ENCODE results near the gene ITPKB.
"Not testable (repeated sequence)": the region's sequence is repeated elsewhere in the genome, so short reads cannot be mapped to it uniquely, and the experiment has no call there.

ITPKB gene

GRCh38 chr1:226725897-226726267 is 13.2 kb downstream of the ITPKB start:
- H3K36me3 Mint-ChIP-seq = peaks cover 68% of the 10 kb centered on the region
- peak overlapping the region; percentile 86 for H3K27ac Mint-ChIP-seq
- H3K4me1 Mint-ChIP-seq = peaks cover 82% of the 10 kb centered on the region
- no peaks in the 10 kb centered on the region for H3K9me3 Mint-ChIP-seq
- H3K27me3 Mint-ChIP-seq = no peaks in the 10 kb centered on the region
- H3K4me3 Mint-ChIP-seq = no peak overlapping the region
- ATAC-seq = no peak

GRCh38 chr1:226723657-226724532 is 15.2 kb downstream of the ITPKB start:
- ATAC-seq = no peak
- Mint-ChIP-seq H3K27ac (peak overlapping the region; percentile 86), H3K36me3 (peaks cover 61% of the 10 kb centered on the region), H3K4me1 (peaks cover 77% of the 10 kb centered on the region), H3K4me3 (no peak overlapping the region), H3K27me3 (no peaks in the 10 kb centered on the region), H3K9me3 (no peaks in the 10 kb centered on the region)

GRCh38 chr1:226722901-226723656 is 16.0 kb downstream of the ITPKB start:
- peaks cover 53% of the 10 kb centered on the region for H3K36me3 Mint-ChIP-seq
- H3K4me1 Mint-ChIP-seq = peaks cover 69% of the 10 kb centered on the region

GRCh38 chr1:226722240-226722900 is 16.7 kb downstream of the ITPKB start:
- peaks cover 67% of the 10 kb centered on the region for H3K4me1 Mint-ChIP-seq
- H3K9me3 Mint-ChIP-seq = no peaks in the 10 kb centered on the region
- peaks cover 48% of the 10 kb centered on the region for H3K36me3 Mint-ChIP-seq
- peak overlapping the region; percentile 22 for H3K27ac Mint-ChIP-seq
- ATAC-seq = no peak
- H3K27me3 Mint-ChIP-seq = no peaks in the 10 kb centered on the region
- H3K4me3 Mint-ChIP-seq = no peak overlapping the region

More at GRCh38 chr1:226722901-226723656, 16.0 kb downstream of the ITPKB start:
- no peaks in the 10 kb centered on the region for H3K27me3 Mint-ChIP-seq
- H3K9me3 Mint-ChIP-seq = no peaks in the 10 kb centered on the region
- no peak for ATAC-seq
- H3K4me3 Mint-ChIP-seq = no peak overlapping the region
- peak overlapping the region; percentile 22 for H3K27ac Mint-ChIP-seq

GRCh38 chr1:226720574-226720973 is 18.5 kb downstream of the ITPKB start:
- H3K27ac Mint-ChIP-seq = not testable (repeated sequence)
- H3K4me1 Mint-ChIP-seq = peaks cover 56% of the 10 kb centered on the region

GRCh38 chr1:226719596-226720387 is 19.3 kb downstream of the ITPKB start:
- Mint-ChIP-seq H3K9me3 (no peaks in the 10 kb centered on the region), H3K4me1 (peaks cover 53% of the 10 kb centered on the region), H3K27ac (no peak overlapping the region), H3K36me3 (peaks cover 35% of the 10 kb centered on the region), H3K27me3 (no peaks in the 10 kb centered on the region), H3K4me3 (no peak overlapping the region)
- ATAC-seq = no peak

More at GRCh38 chr1:226720574-226720973, 18.5 kb downstream of the ITPKB start:
- not testable (repeated sequence) for H3K4me3 Mint-ChIP-seq, H3K9me3 Mint-ChIP-seq, H3K27me3 Mint-ChIP-seq, ATAC-seq
- H3K36me3 Mint-ChIP-seq = peaks cover 39% of the 10 kb centered on the region

GRCh38 chr1:226717256-226717909 is 21.7 kb downstream of the ITPKB start:
- Mint-ChIP-seq H3K4me3 (no peak overlapping the region), H3K36me3 (peaks cover 34% of the 10 kb centered on the region), H3K9me3 (peaks cover 5% of the 10 kb centered on the region), H3K4me1 (peaks cover 57% of the 10 kb centered on the region), H3K27me3 (no peaks in the 10 kb centered on the region), H3K27ac (peak overlapping the region; percentile 77)
- ATAC-seq = peak; percentile 76

- H3K4me3 Mint-ChIP-seq = no peak overlapping the region
- H3K9me3 Mint-ChIP-seq = peaks cover 5% of the 10 kb centered on the region
- peaks cover 27% of the 10 kb centered on the region for H3K36me3 Mint-ChIP-seq
- ATAC-seq = no peak
- peaks cover 65% of the 10 kb centered on the region for H3K4me1 Mint-ChIP-seq
- H3K27ac Mint-ChIP-seq = peak overlapping the region; percentile 77
- no peaks in the 10 kb centered on the region for H3K27me3 Mint-ChIP-seq
Measured at GRCh38 chr1:226716577-226716976, 22.5 kb downstream of the ITPKB start.

- H3K4me1 Mint-ChIP-seq = peaks cover 75% of the 10 kb centered on the region
- H3K4me3 Mint-ChIP-seq = no peak overlapping the region
- H3K36me3 Mint-ChIP-seq = peaks cover 19% of the 10 kb centered on the region
Measured at GRCh38 chr1:226714148-226714547, 24.9 kb downstream of the ITPKB start.

GRCh38 chr1:226712742-226713419 is 26.2 kb downstream of the ITPKB start:
- ATAC-seq = peak; percentile 39
- Mint-ChIP-seq H3K4me1 (peaks cover 83% of the 10 kb centered on the region), H3K9me3 (peaks cover 5% of the 10 kb centered on the region), H3K36me3 (peaks cover 24% of the 10 kb centered on the region), H3K4me3 (peak overlapping the region; percentile 17), H3K27me3 (no peaks in the 10 kb centered on the region), H3K27ac (peak overlapping the region; percentile 47)

More at GRCh38 chr1:226714148-226714547, 24.9 kb downstream of the ITPKB start:
- no peaks in the 10 kb centered on the region for H3K27me3 Mint-ChIP-seq
- peaks cover 5% of the 10 kb centered on the region for H3K9me3 Mint-ChIP-seq
- peak overlapping the region; percentile 47 for H3K27ac Mint-ChIP-seq
- no peak for ATAC-seq

- Mint-ChIP-seq H3K27ac (peak overlapping the region; percentile 47), H3K27me3 (no peaks in the 10 kb centered on the region), H3K36me3 (peaks cover 26% of the 10 kb centered on the region), H3K9me3 (peaks cover 5% of the 10 kb centered on the region), H3K4me1 (peaks cover 76% of the 10 kb centered on the region), H3K4me3 (peak overlapping the region; percentile 17)
- peak; percentile 91 for ATAC-seq
Measured at GRCh38 chr1:226711976-226712741, 26.9 kb downstream of the ITPKB start.

- ATAC-seq = no peak
- peaks cover 77% of the 10 kb centered on the region for H3K4me1 Mint-ChIP-seq
- no peak overlapping the region for H3K27ac Mint-ChIP-seq
- H3K27me3 Mint-ChIP-seq = no peaks in the 10 kb centered on the region
- peaks cover 5% of the 10 kb centered on the region for H3K9me3 Mint-ChIP-seq
- H3K4me3 Mint-ChIP-seq = no peak overlapping the region
- peaks cover 28% of the 10 kb centered on the region for H3K36me3 Mint-ChIP-seq
Measured at GRCh38 chr1:226710501-226710900, 28.6 kb downstream of the ITPKB start.

GRCh38 chr1:226709953-226710352 is 29.1 kb downstream of the ITPKB start:
- peak overlapping the region; percentile 77 for H3K27ac Mint-ChIP-seq
- H3K36me3 Mint-ChIP-seq = peaks cover 31% of the 10 kb centered on the region
- no peak for ATAC-seq
- H3K9me3 Mint-ChIP-seq = peaks cover 5% of the 10 kb centered on the region
- no peak overlapping the region for H3K4me3 Mint-ChIP-seq
- no peaks in the 10 kb centered on the region for H3K27me3 Mint-ChIP-seq
- H3K4me1 Mint-ChIP-seq = peaks cover 75% of the 10 kb centered on the region

All from stimulated activated memory B cell treated with anti-CD40 and anti-IgM and Interleukin-4, amounts not matched to agents 10 μg/mL and 1 μg/mL and 100 μg/mL, for 72 hours (primary cell).